GM12878 (cell line): Measurements from ENCODE around the gene ASTL. TPM values are rescaled to one million over a fixed set of nuclear protein-coding genes. Genes with fewer than 3 reads are reported as not detected.
A peak's percentile ranks its signal among the peaks of the same experiment; 100 is the strongest.

Experiments used
- ATAC-seq: fragments of 200-7000 bp; cut with Tn5 transposase; 3 replicates; pipeline ENCODE4 v1.9.1; 2020; ENCODE audit warnings: mild to moderate bottlenecking, moderate library complexity
- BruUV-seq: library from RNA; stranded (reverse); fragments of 400-500 nt; replicated peaks from 2 replicates; lab custom pipeline; 2021; lab: Mats Ljungman, UMichigan
- CTCF ChIA-PET: fragments of 300-600 bp; sonication (Branson Sonifier 250); formaldehyde crosslinking; extraction: SDS; loops from one replicate; lab custom pipeline; 2021; ENCODE audit warnings: inconsistent platforms; lab: Yijun Ruan, JAX
- POLR2A ChIA-PET: fragments of 350-600 bp; formaldehyde crosslinking; extraction: SDS; loops from one replicate; lab custom pipeline; 2021; ENCODE audit warnings: inconsistent platforms; lab: Charles Lee
- RAD21 ChIA-PET: fragments of 300-600 bp; sonication (Branson Sonifier 250); formaldehyde crosslinking; loops from one replicate; lab custom pipeline; 2023; ENCODE audit warnings: antibody characterized with exemption; ENCODE audit not compliant: unreplicated experiment; lab: Charles Lee
- SMC1A ChIA-PET: fragments of 300-600 bp; sonication (Branson Sonifier 250); formaldehyde crosslinking; loops from one replicate; lab custom pipeline; 2023; ENCODE audit not compliant: unreplicated experiment, uncharacterized antibody; lab: Charles Lee
- DNase-seq: peaks from one replicate; pipeline ENCODE4 v3.0.0-alpha.2; 2011; ENCODE audit warnings: low read depth, low spot score
- FAIRE-seq: peaks from 3 replicates; lab custom pipeline; 2011; peaks lifted over from hg19 to GRCh38; lab: Jason Lieb, UNC
- H2AFZ ChIP-seq: 2 replicates; pipeline ENCODE4 v1.6.0; 2011; ENCODE audit warnings: low read depth, low read length, control low read depth; ENCODE audit not compliant: control insufficient read depth
- H3K27ac ChIP-seq: 2 replicates; pipeline ENCODE4 v1.5.1; 2011; ENCODE audit warnings: control low read depth; ENCODE audit not compliant: control insufficient read depth, insufficient read depth
- H3K27me3 ChIP-seq, 2 experiments: replicated peaks in 1 of 2; 2 replicates each; pipeline versions ENCODE4 v1.6.0 to v1.6.1; 2011; ENCODE audit warnings: low read length in 1 of 2; ENCODE audit not compliant: control insufficient read depth in 2 of 2, insufficient read depth in 2 of 2
- H3K36me3 ChIP-seq, 2 experiments: 2 replicates each; pipeline ENCODE4 v1.5.1; 2011; ENCODE audit warnings: low read length in 1 of 2; ENCODE audit not compliant: control insufficient read depth in 2 of 2, insufficient read depth in 2 of 2
- H3K4me1 ChIP-seq: 2 replicates; pipeline ENCODE4 v1.6.1; 2011; ENCODE audit warnings: mild to moderate bottlenecking, low read length, moderate library complexity, mixed read lengths; ENCODE audit not compliant: control insufficient read depth, insufficient read depth
- H3K4me2 ChIP-seq: 2 replicates; pipeline ENCODE4 v1.6.0; 2011; ENCODE audit warnings: control low read depth; ENCODE audit not compliant: control insufficient read depth, insufficient read depth
- H3K4me3 ChIP-seq: fragments of 200-600 bp; sonication (generic); 2 replicates; pipeline ENCODE4 v1.5.1; 2016
- H3K79me2 ChIP-seq: 2 replicates; pipeline ENCODE4 v1.6.0; 2011; ENCODE audit warnings: low read length; ENCODE audit not compliant: control insufficient read depth, insufficient read depth
- H3K9ac ChIP-seq: 2 replicates; pipeline ENCODE4 v1.8.0; 2011; ENCODE audit warnings: low read length, control low read depth, mixed read lengths; ENCODE audit not compliant: control insufficient read depth, insufficient read depth
- H3K9me3 ChIP-seq: replicated peaks from 3 replicates; pipeline ENCODE4 v1.5.1; 2011; ENCODE audit warnings: mild to moderate bottlenecking, low read length; ENCODE audit not compliant: control insufficient read depth, insufficient read depth
- H4K20me1 ChIP-seq: 2 replicates; pipeline ENCODE4 v1.6.0; 2011; ENCODE audit not compliant: control insufficient read depth, insufficient read depth
- ZSCAN29 ChIP-seq: fragments of 450-650 bp; IDR thresholded peaks from 2 replicates; pipeline ENCODE4 v1.6.1; 2017; ENCODE audit warnings: mild to moderate bottlenecking, moderate library complexity
- WGBS: methylation state at CpG from one replicate; pipeline ENCODE4 v1.1.6; 2016; ENCODE audit warnings: low lambda C conversion rate; ENCODE audit not compliant: insufficient replicate concordance, insufficient coverage; ENCODE audit errors: missing lambda C conversion rate; 5-methylcytosine and 5-hydroxymethylcytosine counted together
- in situ Hi-C: fragments of 300-500 bp; cut with MboI; formaldehyde crosslinking; loops from 9 replicates; pipeline ENCODE4 v1.14.3; 2018; ENCODE audit warnings: mixed read lengths
- intact Hi-C: fragments of 100-400 bp; cut with micrococcal nuclease; formaldehyde crosslinking; loops from one replicate; pipeline ENCODE4 v1.14.2; 2022; ENCODE audit not compliant: unreplicated experiment
- polyA plus RNA-seq, 11 experiments: library from polyadenylated mRNA; depleted of rRNA in 4 of 11; unstranded in 6 of 11; stranded (reverse) in 5 of 11; fragments of >200 nt; fragmentation: Nextera tagmentation in 4 of 11; fragmentation: Illumina TruSeq in 1 of 11; extraction: Ambion mirVana in 4 of 11; extraction: Trizol in 1 of 11; gene quantifications; 1 replicate in 1 of 11; 2 replicates in 10 of 11; pipeline versions ENCODE4 v1.2.1 to v1.2.3, GENCODE V29; 2011 to 2016; ENCODE audit warnings: inconsistent platforms in 2 of 11, missing spikeins in 2 of 11, low read depth in 1 of 11
- total RNA-seq, 4 experiments: library from RNA; depleted of rRNA in 3 of 4; stranded (reverse); fragments of >200 nt in 3 of 4; fragmentation: Illumina TruSeq in 1 of 4; extraction: Trizol in 1 of 4; gene quantifications; 2 replicates each; pipeline versions ENCODE4 v1.2.1 to v1.2.3, GENCODE V29; 2013 to 2021
- TF ChIP-seq, protein P1 (sequence below): fragments of 450-650 bp; IDR thresholded peaks from 2 replicates; pipeline ENCODE4 v1.6.1; 2016; ENCODE audit warnings: mild to moderate bottlenecking

Gene ASTL
- total and polyA plus RNA-seq, 10 of the 15 experiments (the other 5 are each of a cell fraction or from before 2014, with no cell fraction given), result 0.18 to 1.0 (median 0.38) TPM; not detected in 4

DNA sequence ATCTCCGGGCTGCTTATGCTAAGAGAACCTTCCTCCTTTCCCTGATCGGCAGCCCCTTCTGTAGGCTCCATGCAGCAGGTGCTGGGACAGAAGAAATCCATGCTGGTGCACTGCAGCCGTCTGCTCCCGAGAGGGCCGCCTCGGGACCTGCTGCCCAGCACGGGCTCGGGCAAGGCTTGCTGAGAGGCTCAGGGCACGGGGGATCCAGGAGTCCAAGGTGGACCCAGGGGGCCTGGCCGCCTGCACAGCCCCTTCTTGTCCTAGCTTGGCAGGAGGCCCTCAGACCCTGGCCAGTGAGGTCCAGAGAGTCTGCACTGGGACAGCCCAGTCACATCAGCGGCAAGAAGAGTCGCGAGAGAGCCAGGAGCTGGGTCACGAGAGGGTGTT is 20.2 kb upstream of the ASTL start:
- no peaks in the 10 kb centered on the region for H3K36me3 ChIP-seq
- H3K4me2 ChIP-seq, result peak overlapping the region; percentile 78
- ChIA-PET POLR2A (interaction anchor here (1.0 to 6.4 kb wide), 6 partner anchors 14 to 75 kb away, joined by 3 to 161 read pairs (median 12); partner anchors contain the start of genes ASTL, DUSP2 and STARD7), CTCF (interaction anchor here (0.8 to 4.2 kb wide), 4 partner anchors 12 to 20 kb away, joined by 4 to 42 read pairs (median 23); partner anchors contain the start of gene DUSP2), SMC1A (interaction anchor here (0.8 to 6.6 kb wide), 6 partner anchors 11 to 166 kb away, joined by 3 to 139 read pairs (median 5); partner anchors contain the start of genes ASTL and DUSP2), RAD21 (interaction anchor here (0.9 to 6.3 kb wide), 5 partner anchors 15 to 108 kb away, joined by 3 to 182 read pairs (median 5); partner anchors contain the start of genes ASTL and DUSP2)
- WGBS, result 68% methylated on average over 14 of the region's 14 CpGs
- peak overlapping the region; percentile 95 for H3K27ac ChIP-seq
- DNase-seq (no peak), FAIRE-seq (no peak), ATAC-seq (no peak)
- no peaks in the 10 kb centered on the region for H3K27me3 ChIP-seq
- peak overlapping the region; percentile 68 for H3K9ac ChIP-seq
- intact Hi-C loops, result no loop called here
- peaks cover 3% of the 10 kb centered on the region; the same call in 2 of the 3 replicates for H3K9me3 ChIP-seq
- H4K20me1 ChIP-seq, result no peaks in the 10 kb centered on the region
- TF ChIP-seq, protein P1, sequence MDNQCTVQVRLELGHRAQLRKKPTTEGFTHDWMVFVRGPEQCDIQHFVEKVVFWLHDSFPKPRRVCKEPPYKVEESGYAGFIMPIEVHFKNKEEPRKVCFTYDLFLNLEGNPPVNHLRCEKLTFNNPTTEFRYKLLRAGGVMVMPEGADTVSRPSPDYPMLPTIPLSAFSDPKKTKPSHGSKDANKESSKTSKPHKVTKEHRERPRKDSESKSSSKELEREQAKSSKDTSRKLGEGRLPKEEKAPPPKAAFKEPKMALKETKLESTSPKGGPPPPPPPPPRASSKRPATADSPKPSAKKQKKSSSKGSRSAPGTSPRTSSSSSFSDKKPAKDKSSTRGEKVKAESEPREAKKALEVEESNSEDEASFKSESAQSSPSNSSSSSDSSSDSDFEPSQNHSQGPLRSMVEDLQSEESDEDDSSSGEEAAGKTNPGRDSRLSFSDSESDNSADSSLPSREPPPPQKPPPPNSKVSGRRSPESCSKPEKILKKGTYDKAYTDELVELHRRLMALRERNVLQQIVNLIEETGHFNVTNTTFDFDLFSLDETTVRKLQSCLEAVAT, result peak; percentile 71; the same call in 1 of the 2 replicates
- no peak for TF ChIP-seq ZSCAN29
- H3K4me1 ChIP-seq, result peaks cover 67% of the 10 kb centered on the region
- BruUV-seq, result no TSS peak
- in situ Hi-C loops, result no loop called here
- H3K79me2 ChIP-seq, result no peaks in the 10 kb centered on the region; the same call in none of the 2 replicates
- peak overlapping the region; percentile 21; the same call in 1 of the 2 replicates for H3K4me3 ChIP-seq
- peak overlapping the region; percentile 70; the same call in 1 of the 2 replicates for H2AFZ ChIP-seq
